ENCODE data around the gene NWD2.
"Not testable (repeated sequence)": the region's sequence is repeated elsewhere in the genome, so short reads cannot be mapped to it uniquely, and the experiment has no call there.

NWD2 gene

GRCh38 chr4:37471093-37471492 is 226.6 kb downstream of the NWD2 start:
- no peak for DNase-seq

- DNase-seq, result peak; percentile 87
Observed at GRCh38 chr4:37471971-37472370, 227.4 kb downstream of the NWD2 start.

- no peak for DNase-seq
Observed at GRCh38 chr4:37473807-37474206, 229.3 kb downstream of the NWD2 start.

GRCh38 chr4:37475087-37475486 is 230.5 kb downstream of the NWD2 start:
- no peak for DNase-seq

GRCh38 chr4:37475776-37476175 is 231.2 kb downstream of the NWD2 start:
- no peak for DNase-seq

GRCh38 chr4:37476256-37476655 is 231.7 kb downstream of the NWD2 start:
- no peak for DNase-seq

GRCh38 chr4:37476691-37477090 is 232.1 kb downstream of the NWD2 start:
- no peak for DNase-seq

GRCh38 chr4:37477126-37477525 is 232.6 kb downstream of the NWD2 start:
- DNase-seq, result peak; percentile 58

- DNase-seq, result no peak
Observed at GRCh38 chr4:37478151-37478550, 233.6 kb downstream of the NWD2 start.

GRCh38 chr4:37480509-37480908 is 236.0 kb downstream of the NWD2 start:
- DNase-seq, result no peak

GRCh38 chr4:37481547-37482122 is 237.1 kb downstream of the NWD2 start:
- DNase-seq, result peak; percentile 82

GRCh38 chr4:37482236-37482913 is 237.8 kb downstream of the NWD2 start:
- DNase-seq, result no peak

GRCh38 chr4:37483610-37484009 is 239.1 kb downstream of the NWD2 start:
- no peak for DNase-seq

GRCh38 chr4:37486166-37486565 is 241.6 kb downstream of the NWD2 start:
- no peak for DNase-seq

GRCh38 chr4:37487668-37488067 is 243.1 kb downstream of the NWD2 start:
- DNase-seq, result no peak

- DNase-seq, result no peak
Observed at GRCh38 chr4:37489697-37490096, 245.2 kb downstream of the NWD2 start.

GRCh38 chr4:37490391-37491347 is 246.1 kb downstream of the NWD2 start:
- no peak for DNase-seq

GRCh38 chr4:37495353-37495752 is 250.8 kb downstream of the NWD2 start:
- DNase-seq, result not testable (repeated sequence)

Data from MV-4-11 (cell line).